HUES6 (cell line): ENCODE results near the gene SLC4A5.

Source experiments
- H3K27ac ChIP-seq: 2 replicates; pipeline ENCODE4 v1.7.0; 2013; ENCODE audit warnings: low read depth, mild to moderate bottlenecking, low read length, inconsistent platforms
- H3K27me3 ChIP-seq: 2 replicates; pipeline ENCODE4 v1.6.1; 2013; ENCODE audit warnings: low read length; ENCODE audit not compliant: control insufficient read depth, insufficient read depth
- H3K36me3 ChIP-seq: 2 replicates; pipeline ENCODE4 v1.6.1; 2013; ENCODE audit warnings: low read length; ENCODE audit not compliant: control insufficient read depth, insufficient read depth
- H3K4me1 ChIP-seq: 2 replicates; pipeline ENCODE4 v1.6.1; 2013; ENCODE audit warnings: low read length; ENCODE audit not compliant: control insufficient read depth, insufficient read depth
- H3K4me3 ChIP-seq: 2 replicates; pipeline ENCODE4 v1.5.1; 2013; ENCODE audit warnings: low read depth, low read length
- H3K9ac ChIP-seq: one replicate; pipeline ENCODE4 v1.6.1; 2013; ENCODE audit warnings: mild to moderate bottlenecking, low read length
- H3K9me3 ChIP-seq: 2 replicates; pipeline ENCODE4 v1.6.1; 2013; ENCODE audit warnings: low read depth, low read length; ENCODE audit not compliant: control insufficient read depth, insufficient read depth

Gene SLC4A5

DNA sequence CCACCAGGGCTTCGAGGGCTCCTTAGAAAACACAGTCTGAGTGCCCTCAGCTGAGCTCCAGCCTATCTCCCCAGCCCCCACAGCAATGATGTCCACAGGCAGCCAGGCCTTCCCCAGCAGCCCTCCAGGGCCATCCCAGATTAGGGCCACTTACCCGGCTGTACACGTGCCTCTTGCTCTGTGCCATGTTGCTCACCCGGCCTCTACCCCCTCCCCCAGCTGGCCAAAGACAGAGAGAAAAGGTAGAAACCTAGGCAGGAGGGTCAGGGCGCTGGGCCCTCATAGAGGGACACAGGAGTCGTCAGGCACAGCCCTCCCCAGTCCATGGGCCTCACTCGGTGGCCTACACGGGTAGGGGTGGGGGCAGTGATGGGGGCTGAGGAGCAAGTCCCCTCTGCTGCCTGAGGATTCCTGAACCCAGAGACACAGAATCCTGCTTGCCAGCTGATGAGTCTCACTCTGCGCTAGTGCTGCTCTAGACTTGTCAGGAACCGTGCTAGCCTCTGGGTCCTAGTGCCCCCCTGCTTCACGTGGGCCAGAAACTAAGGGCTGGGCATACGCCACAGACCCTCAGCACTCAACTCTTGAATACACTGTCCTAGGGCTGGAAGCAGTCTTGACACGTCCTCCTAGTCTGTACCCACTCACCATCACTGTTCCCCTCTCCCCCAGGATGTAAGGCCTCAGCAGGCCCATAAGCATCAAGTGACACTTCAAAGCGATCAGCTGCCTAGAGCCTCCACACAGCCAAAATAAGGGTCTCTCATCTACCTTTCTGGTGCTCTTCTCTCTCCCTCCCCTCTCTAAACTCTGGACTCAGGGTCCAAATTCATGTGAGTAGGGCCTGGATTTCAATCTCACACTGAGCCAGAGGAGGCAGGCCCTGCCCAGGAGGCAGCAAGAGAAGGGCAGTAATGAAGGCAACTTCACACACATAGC lies 36.9 kb upstream of the SLC4A5 start, which contains the start of gene DCTN1:
DCTN1 (minus strand) TSS at position 461 of the 939 bp plus-strand sequence; CDS start at position 187, 274 bp downstream.
- Histone ChIP-seq H3K9me3 (no peaks in the 10 kb centered on the region), H3K4me1 (peaks cover 22% of the 10 kb centered on the region), H3K27me3 (no peaks in the 10 kb centered on the region), H3K4me3 (peak within 1 kb of the TSS; percentile 44), H3K27ac (no peak within 1 kb of the TSS), H3K36me3 (peaks cover 34% of the 10 kb centered on the region), H3K9ac (peak within 1 kb of the TSS; percentile 41)

DNA sequence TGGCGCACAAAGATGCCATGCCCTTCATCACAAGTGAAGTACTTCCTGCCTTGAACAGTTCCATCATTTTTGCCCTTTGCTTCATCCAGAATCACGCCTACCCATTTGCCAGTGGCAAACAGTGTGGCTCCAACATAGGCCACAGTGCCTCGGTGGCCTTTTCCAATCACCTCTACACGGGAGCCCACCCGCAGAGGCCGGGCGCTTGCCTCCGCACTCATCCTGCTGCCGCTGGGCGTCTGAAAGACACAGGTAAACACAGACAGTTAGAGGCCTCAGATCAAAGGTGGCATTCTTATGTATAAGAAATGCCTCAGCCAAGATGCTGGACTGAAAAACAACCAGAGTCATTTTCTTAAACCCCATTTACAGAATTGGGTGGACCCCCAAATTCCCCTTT lies 34.8 kb upstream of the SLC4A5 start:
- Histone ChIP-seq H3K9ac (no peak overlapping the region), H3K4me1 (peaks cover 41% of the 10 kb centered on the region), H3K36me3 (peaks cover 26% of the 10 kb centered on the region), H3K9me3 (no peaks in the 10 kb centered on the region), H3K4me3 (no peak overlapping the region), H3K27ac (no peak overlapping the region), H3K27me3 (no peaks in the 10 kb centered on the region)

DNA sequence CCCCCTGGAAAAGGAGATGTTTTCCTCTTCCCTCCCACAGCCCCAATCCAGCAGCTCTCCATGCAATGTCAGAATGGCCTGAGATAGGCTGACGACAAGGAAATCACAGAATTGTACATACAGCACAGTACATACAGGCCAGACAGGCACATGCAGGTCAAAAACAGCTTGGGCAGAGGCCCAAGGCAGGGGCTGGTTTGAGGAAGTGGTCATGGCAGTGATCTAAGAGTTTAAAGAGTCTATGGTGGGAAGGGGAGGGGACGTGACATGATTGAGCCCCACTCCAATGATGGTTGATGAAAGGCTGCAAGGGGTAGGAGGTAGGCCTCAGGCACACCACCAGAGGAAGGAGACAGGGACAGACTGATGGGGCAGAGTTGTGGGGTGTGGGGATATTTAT lies 32.6 kb upstream of the SLC4A5 start:
- Histone ChIP-seq H3K27me3 (no peaks in the 10 kb centered on the region), H3K27ac (no peak overlapping the region), H3K9me3 (no peaks in the 10 kb centered on the region), H3K36me3 (peaks cover 40% of the 10 kb centered on the region), H3K9ac (no peak overlapping the region), H3K4me1 (peaks cover 44% of the 10 kb centered on the region), H3K4me3 (no peak overlapping the region)

DNA sequence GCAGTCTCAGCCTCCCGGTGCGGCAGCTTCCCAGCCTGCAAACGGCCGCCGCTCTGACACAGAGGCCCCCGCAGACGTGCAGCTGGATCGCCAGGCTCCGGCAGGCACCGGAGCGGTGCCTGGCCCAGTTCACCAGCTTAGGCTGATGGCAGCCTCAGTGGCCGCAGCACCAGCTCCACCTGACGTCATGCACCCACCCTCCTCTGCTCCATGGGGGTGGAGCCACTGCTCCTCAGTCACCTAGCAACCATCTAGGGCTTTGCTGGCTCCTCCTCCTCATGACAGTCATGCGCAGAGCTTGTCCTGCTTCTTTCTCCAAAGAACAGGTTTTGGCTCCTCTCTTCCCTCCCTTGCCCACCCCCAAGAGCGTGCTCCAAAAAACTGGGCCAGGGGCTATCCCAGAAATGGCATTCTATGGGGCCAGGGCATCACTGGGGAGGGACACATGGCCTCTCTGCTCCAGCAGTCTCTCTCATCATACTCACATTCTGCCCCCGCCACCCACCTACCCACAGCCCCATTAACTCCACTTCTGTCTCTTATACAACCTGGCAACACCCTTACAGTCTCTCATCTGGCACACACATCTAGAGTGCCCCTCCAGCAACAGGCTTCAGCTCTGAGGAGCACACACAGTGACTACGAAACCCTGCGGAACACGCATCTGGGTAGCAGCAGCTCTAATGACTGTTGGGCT lies 31.4 kb upstream of the SLC4A5 start:
- no peaks in the 10 kb centered on the region for H3K27me3 ChIP-seq
- peak overlapping the region; percentile 48 for H3K9ac ChIP-seq
- peaks cover 52% of the 10 kb centered on the region for H3K36me3 ChIP-seq
- H3K27ac ChIP-seq = no peak overlapping the region
- H3K4me3 ChIP-seq = peak overlapping the region; percentile 64
- H3K9me3 ChIP-seq = no peaks in the 10 kb centered on the region
- H3K4me1 ChIP-seq = peaks cover 34% of the 10 kb centered on the region

DNA sequence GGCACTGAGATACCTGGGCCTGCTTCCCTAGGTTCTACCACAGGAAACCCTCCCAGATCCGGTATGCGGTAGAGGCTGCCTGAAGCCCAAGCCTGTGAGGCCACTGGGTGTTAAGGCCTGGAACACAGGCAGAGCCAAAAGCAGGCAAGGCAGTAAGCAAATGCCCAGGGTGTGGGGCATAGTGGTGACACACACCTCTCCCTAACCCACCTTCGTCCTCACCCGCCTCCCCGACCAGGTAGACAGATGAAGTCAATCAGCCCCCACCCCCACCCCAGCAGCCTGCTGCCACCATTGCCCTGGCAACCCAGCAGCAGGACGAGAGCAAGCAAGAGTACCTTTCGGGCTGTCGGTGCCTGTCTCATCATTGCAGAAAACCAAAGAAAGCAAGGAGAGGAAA lies 30.8 kb upstream of the SLC4A5 start:
- Histone ChIP-seq H3K27me3 (no peaks in the 10 kb centered on the region), H3K36me3 (peaks cover 58% of the 10 kb centered on the region), H3K4me3 (peak overlapping the region; percentile 64), H3K4me1 (peaks cover 27% of the 10 kb centered on the region), H3K27ac (no peak overlapping the region), H3K9me3 (no peaks in the 10 kb centered on the region), H3K9ac (peak overlapping the region; percentile 48)

DNA sequence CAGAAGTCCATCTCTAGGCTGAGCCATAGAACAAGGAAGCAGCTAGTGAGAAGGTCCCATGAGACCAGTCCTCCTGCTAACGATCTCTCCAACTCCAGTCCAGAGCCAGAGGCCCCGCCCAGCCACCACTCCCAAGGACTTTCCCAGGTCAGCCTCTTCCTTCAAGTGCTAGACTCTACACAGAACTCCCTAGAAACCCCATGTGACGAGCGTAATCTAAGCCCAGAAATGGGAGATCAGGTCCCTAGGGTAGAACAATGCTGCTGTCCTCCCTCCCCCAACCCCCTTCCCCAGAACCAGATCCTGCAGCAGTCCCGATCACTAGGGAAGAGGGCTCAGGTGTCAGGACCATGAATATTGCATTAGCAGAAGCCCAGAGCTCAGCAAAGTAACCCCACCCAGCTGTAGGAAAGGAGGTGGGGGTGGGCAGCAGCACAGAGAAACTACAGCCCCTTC lies 30.0 kb upstream of the SLC4A5 start:
- H3K4me3 ChIP-seq = peak overlapping the region; percentile 64
- H3K4me1 ChIP-seq = peaks cover 23% of the 10 kb centered on the region
- no peaks in the 10 kb centered on the region for H3K27me3 ChIP-seq
- H3K27ac ChIP-seq = no peak overlapping the region
- H3K36me3 ChIP-seq = peaks cover 66% of the 10 kb centered on the region
- H3K9ac ChIP-seq = no peak overlapping the region
- no peaks in the 10 kb centered on the region for H3K9me3 ChIP-seq

DNA sequence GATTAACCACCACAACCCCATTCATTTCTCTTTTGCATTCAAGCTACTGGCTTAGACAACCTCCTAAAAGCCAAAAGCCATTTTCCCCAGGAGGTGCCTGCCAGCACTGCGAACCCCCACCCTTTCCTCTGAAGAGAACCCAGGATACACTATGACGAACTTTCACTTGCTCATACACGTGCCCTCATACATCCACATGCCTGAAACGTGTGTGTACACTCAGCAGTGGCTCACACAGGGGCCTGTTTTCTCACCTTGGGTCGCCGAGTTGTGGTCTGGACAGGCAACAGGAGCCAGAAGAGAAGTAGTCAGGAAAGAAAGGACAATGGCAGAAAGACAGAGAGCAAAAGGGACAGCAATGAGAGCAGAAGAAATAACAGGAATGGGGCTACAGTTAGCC lies 29.5 kb upstream of the SLC4A5 start:
- H3K36me3 ChIP-seq = peaks cover 67% of the 10 kb centered on the region
- H3K9ac ChIP-seq = no peak overlapping the region
- peaks cover 23% of the 10 kb centered on the region for H3K4me1 ChIP-seq
- H3K27ac ChIP-seq = no peak overlapping the region
- no peaks in the 10 kb centered on the region for H3K27me3 ChIP-seq
- no peak overlapping the region for H3K4me3 ChIP-seq
- H3K9me3 ChIP-seq = no peaks in the 10 kb centered on the region

DNA sequence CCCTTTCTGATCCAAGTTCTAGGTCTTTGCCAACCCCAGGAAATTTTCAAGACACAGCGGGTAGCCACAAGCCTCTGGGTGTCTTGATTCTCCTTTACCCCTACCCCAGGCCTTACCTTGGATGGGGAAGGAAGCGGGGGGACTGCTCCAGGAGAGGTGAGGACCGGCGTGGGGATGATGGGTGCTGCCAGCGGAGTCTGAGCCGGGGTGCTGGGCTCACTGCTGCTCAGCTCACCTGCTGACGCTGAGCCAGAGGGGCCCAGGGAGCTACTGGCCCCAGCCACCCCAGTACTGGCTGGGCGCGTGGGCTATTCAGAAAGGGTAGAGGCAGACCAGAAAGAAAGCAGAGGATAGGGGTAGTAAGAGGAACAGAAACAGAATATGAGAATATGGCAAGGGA lies 28.2 kb upstream of the SLC4A5 start:
- peaks cover 67% of the 10 kb centered on the region for H3K36me3 ChIP-seq
- no peak overlapping the region for H3K9ac ChIP-seq
- no peak overlapping the region for H3K27ac ChIP-seq
- no peaks in the 10 kb centered on the region for H3K27me3 ChIP-seq
- no peaks in the 10 kb centered on the region for H3K9me3 ChIP-seq
- peaks cover 23% of the 10 kb centered on the region for H3K4me1 ChIP-seq
- no peak overlapping the region for H3K4me3 ChIP-seq

DNA sequence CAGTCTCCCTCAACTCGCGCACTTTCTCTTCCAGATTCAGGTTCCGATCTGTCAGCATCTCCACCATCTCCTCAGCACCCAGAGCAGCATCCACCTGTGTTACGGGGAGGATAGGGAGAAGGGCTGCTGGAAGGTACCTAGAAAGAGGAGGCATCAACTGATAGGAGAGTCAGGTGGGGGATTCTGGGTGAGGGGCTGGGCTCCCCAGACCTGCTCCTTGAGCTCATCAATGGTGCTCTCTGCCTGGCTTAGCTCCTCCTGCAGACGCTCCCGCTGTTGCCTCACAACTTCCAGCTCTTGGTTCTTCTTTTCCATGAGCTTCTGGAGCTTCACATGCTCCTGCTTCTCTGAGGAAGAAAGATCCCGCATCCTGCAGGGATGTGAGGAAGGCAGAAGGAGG lies 26.8 kb upstream of the SLC4A5 start:
- H3K36me3 ChIP-seq = peaks cover 73% of the 10 kb centered on the region
- H3K9ac ChIP-seq = no peak overlapping the region
- H3K4me3 ChIP-seq = no peak overlapping the region
- no peaks in the 10 kb centered on the region for H3K27me3 ChIP-seq
- no peak overlapping the region for H3K27ac ChIP-seq
- H3K9me3 ChIP-seq = no peaks in the 10 kb centered on the region
- peaks cover 21% of the 10 kb centered on the region for H3K4me1 ChIP-seq

DNA sequence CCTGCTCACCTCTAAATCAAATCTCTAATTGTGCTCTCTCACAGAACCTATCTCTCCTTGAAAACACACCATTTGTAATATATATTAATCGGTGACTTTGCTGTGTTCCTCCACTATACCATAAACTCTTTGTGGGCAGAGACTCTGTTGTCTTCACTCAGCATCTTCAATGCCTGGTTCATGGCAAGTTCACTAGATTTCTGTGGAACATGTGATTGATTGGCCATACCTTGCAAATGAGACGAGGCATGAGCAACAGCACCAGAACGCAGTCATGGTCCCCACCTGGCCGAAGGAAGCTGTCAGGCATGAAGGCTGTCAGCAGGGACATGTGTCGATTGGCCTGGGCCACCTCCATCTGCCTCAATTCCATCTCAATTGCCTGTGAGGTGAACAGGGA lies 25.3 kb upstream of the SLC4A5 start:
- Histone ChIP-seq H3K9me3 (no peaks in the 10 kb centered on the region), H3K36me3 (peaks cover 88% of the 10 kb centered on the region), H3K4me1 (peaks cover 8% of the 10 kb centered on the region), H3K9ac (no peak overlapping the region), H3K4me3 (no peak overlapping the region), H3K27me3 (no peaks in the 10 kb centered on the region), H3K27ac (no peak overlapping the region)

DNA sequence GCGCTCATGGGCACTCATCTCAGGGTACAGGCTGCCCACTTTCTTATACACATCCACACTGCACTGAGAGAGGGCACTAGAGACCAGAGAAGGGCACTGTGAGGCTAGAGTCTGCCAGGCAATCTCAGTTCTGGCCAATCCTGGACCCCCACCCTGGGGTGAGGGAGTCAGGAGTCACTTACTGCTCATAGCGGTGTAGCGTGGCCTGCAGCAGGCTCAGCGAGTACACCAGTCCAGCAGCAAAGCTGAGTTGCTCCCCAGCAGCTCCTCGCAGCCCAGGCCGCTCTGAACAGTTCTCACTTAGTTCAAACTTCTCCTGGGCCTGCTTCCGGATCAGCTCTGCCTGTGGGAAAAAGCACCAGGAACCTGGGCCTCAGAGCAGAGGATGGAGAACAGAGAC lies 24.6 kb upstream of the SLC4A5 start:
- H3K4me3 ChIP-seq = no peak overlapping the region
- no peaks in the 10 kb centered on the region for H3K9me3 ChIP-seq
- no peaks in the 10 kb centered on the region for H3K27me3 ChIP-seq
- H3K4me1 ChIP-seq = peaks cover 1% of the 10 kb centered on the region
- no peak overlapping the region for H3K27ac ChIP-seq
- peaks cover 93% of the 10 kb centered on the region for H3K36me3 ChIP-seq
- no peak overlapping the region for H3K9ac ChIP-seq
